Measurements from ENCODE around the gene SAA1. TPM values are rescaled to one million over a fixed set of nuclear protein-coding genes. Genes with fewer than 3 reads are reported as not detected.

Gene SAA1
- total and polyA plus RNA-seq, 2 experiments from 2014 or later = 2.3 TPM; not detected in 1

DNA sequence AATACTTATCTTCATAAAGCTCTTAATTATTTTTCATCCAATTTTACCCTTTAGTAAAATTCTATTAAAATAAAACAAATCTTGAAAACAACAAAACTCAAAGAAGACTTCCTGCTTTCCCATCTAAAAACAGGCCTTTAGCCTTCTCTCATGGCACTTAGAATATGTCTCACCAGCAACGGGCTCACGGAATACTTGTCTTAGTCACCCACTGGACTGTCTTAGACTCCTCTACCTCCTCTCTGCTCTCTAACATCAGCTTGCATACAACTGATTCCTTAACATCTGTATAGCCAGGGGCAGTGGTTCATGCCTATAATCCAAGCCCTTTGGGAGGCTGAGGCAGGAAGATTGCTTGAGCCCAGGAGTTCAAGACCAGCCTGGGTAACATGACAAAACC lies 42.2 kb downstream of the SAA1 start:
- H3K4me1 ChIP-seq (ENCODE audit: low read depth) = peaks cover 8% of the 10 kb centered on the region
- no peak overlapping the region for H3K27ac ChIP-seq
- H3K27me3 ChIP-seq = no peaks in the 10 kb centered on the region
- peaks cover 49% of the 10 kb centered on the region for H3K36me3 ChIP-seq
- DNase-seq (ENCODE audit: low read depth in 1 of 2, low spot score in 1 of 2) = no peak
- no peak overlapping the region for H3K4me3 ChIP-seq
- TF ChIP-seq, protein P1, sequence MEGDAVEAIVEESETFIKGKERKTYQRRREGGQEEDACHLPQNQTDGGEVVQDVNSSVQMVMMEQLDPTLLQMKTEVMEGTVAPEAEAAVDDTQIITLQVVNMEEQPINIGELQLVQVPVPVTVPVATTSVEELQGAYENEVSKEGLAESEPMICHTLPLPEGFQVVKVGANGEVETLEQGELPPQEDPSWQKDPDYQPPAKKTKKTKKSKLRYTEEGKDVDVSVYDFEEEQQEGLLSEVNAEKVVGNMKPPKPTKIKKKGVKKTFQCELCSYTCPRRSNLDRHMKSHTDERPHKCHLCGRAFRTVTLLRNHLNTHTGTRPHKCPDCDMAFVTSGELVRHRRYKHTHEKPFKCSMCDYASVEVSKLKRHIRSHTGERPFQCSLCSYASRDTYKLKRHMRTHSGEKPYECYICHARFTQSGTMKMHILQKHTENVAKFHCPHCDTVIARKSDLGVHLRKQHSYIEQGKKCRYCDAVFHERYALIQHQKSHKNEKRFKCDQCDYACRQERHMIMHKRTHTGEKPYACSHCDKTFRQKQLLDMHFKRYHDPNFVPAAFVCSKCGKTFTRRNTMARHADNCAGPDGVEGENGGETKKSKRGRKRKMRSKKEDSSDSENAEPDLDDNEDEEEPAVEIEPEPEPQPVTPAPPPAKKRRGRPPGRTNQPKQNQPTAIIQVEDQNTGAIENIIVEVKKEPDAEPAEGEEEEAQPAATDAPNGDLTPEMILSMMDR (IDR thresholded peaks at IDR 0.05; ENCODE audit: low read depth, low read length) = no peak
- no peaks in the 10 kb centered on the region for H3K9me3 ChIP-seq (ENCODE audit: low read depth)

DNA sequence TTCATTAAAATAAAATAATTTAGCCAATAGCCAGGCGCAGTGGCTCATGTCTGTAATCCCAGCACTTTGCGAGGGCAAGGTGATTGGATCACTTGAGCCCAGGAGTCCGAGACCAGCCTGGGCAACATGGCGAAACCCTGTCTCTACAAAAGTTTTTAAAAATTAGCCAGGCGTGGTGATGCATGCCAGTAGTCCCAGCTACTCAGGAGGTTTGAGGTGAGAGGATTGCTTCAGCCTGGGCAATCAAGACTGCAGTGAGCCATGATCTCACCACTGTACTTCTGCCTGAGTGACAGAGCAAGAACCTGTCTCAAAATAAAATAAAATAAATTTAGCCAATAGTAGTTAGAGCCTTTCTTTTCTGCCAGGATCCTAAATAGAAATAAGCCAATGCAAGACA lies 43.6 kb downstream of the SAA1 start:
- Histone ChIP-seq H3K36me3 (peaks cover 45% of the 10 kb centered on the region), H3K27ac (no peak overlapping the region), H3K4me1 (ENCODE audit: low read depth) (peaks cover 11% of the 10 kb centered on the region), H3K4me3 (no peak overlapping the region), H3K27me3 (no peaks in the 10 kb centered on the region), H3K9me3 (ENCODE audit: low read depth) (no peaks in the 10 kb centered on the region)
- TF ChIP-seq, protein P1 (IDR thresholded peaks at IDR 0.05; ENCODE audit: low read depth, low read length) = no peak
- DNase-seq (ENCODE audit: low read depth in 1 of 2, low spot score in 1 of 2) = no peak

DNA sequence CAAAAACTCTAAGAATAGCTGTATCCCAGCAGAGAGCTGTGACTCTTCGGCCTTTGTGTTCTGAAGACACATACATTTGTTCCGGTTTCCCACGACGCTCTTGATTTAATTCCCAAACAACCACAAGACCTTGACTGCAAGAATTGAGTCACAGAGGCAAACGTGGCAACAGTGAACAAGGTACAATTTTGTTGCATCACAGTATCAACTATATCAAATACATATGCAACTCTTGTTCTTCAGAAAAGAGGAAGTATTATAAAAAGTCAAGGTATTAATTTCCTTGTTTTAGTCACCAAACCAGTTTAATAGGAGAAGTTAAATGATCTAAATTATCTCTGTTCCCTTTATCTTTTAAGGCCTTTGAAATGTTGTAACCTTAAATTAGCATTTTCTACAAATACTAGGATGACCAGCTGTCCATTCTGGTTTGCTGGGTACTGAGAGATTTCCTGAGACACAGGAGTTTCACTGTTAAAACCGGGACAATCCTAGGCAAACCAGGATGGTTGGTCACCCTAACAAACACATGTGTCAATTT lies 44.8 kb downstream of the SAA1 start:
- TF ChIP-seq, protein P1 (IDR thresholded peaks at IDR 0.05; ENCODE audit: low read depth, low read length) = no peak
- H3K4me3 ChIP-seq = no peak overlapping the region

DNA sequence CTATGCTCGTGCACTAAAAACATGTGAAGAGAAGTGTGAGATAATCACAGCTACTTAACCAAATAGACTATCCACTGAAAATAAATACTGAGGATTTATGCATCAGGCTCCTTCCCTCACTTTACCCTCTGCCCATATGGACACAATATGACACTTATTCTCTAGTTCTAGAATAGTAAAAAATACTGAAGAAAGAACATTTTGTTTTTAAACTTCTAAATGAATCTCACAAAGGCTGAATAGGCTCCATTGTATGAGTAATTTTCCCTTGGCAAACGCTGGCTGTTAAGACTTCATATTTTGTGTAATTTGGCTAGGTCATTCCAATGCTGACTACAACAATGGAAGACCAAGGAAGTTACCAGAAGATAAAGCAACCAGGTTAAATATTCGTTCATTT lies 45.9 kb downstream of the SAA1 start:
- no peaks in the 10 kb centered on the region for H3K9me3 ChIP-seq (ENCODE audit: low read depth)
- peak overlapping the region; percentile 71 for H3K27ac ChIP-seq
- TF ChIP-seq, protein P1 (IDR thresholded peaks at IDR 0.05; ENCODE audit: low read depth, low read length) = no peak
- H3K27me3 ChIP-seq = no peaks in the 10 kb centered on the region
- DNase-seq (ENCODE audit: low read depth in 1 of 2, low spot score in 1 of 2) = peak in 1 of 2 donors; percentile 48
- H3K4me3 ChIP-seq = no peak overlapping the region
- H3K36me3 ChIP-seq = peaks cover 31% of the 10 kb centered on the region
- peaks cover 11% of the 10 kb centered on the region for H3K4me1 ChIP-seq (ENCODE audit: low read depth)

More for the DNA sequence above, 44.8 kb downstream of the SAA1 start:
- Histone ChIP-seq H3K9me3 (ENCODE audit: low read depth) (no peaks in the 10 kb centered on the region), H3K27ac (no peak overlapping the region), H3K36me3 (peaks cover 37% of the 10 kb centered on the region), H3K27me3 (no peaks in the 10 kb centered on the region), H3K4me1 (ENCODE audit: low read depth) (peaks cover 11% of the 10 kb centered on the region)
- peak in 1 of 2 donors; percentile 15 for DNase-seq (ENCODE audit: low read depth in 1 of 2, low spot score in 1 of 2)

DNA sequence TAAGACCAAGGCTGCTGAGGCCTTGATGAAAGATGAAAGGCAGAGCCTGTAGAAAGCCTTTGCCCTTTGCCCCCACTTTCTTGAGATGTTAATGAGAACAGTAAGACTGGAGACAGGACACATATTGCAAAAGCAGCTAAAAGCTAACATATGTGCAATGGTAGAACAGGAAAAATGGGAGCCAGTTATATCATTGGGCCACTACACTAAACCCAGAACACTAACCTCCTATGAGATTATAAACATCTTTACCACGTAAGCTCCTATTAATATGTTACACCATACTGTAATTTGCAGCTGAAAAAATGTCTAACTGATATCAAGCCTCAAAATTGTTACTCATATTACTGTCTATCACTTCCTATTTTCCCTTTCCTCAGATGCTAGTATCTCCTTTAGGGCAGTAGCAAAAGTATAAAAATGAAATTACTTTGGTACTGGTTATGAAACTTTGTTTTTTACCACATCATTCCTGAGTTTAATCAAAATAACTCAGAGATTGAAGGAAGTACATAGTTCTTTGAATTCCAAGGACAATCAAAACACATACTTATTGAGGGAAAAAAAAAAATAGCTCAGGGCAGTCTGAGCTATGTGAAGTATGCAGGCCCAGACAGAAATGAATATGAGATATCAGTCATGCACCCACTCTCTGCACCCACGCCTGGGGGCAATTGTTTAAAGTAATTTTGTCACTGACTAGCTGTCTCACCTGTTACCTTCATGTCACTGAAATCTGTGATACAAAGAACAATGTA lies 46.8 kb downstream of the SAA1 start:
- H3K4me3 ChIP-seq = no peak overlapping the region
- TF ChIP-seq, protein P1 (IDR thresholded peaks at IDR 0.05; ENCODE audit: low read depth, low read length) = no peak
- peak overlapping the region; percentile 71 for H3K27ac ChIP-seq
- no peaks in the 10 kb centered on the region for H3K27me3 ChIP-seq
- no peaks in the 10 kb centered on the region for H3K9me3 ChIP-seq (ENCODE audit: low read depth)
- peaks cover 25% of the 10 kb centered on the region for H3K36me3 ChIP-seq
- DNase-seq (ENCODE audit: low read depth in 1 of 2, low spot score in 1 of 2) = peak in 1 of 2 donors; percentile 65
- H3K4me1 ChIP-seq (ENCODE audit: low read depth) = peaks cover 11% of the 10 kb centered on the region
